HG02970 (cell line): ENCODE data around the gene HECA.
A peak's percentile ranks its signal among the peaks of the same experiment; 100 is the strongest.
"Not testable (repeated sequence)": the region's sequence is repeated elsewhere in the genome, so short reads cannot be mapped to it uniquely, and the experiment has no call there.

Experiments used
- ATAC-seq: cut with Tn5 transposase; IDR thresholded peaks from one replicate; pipeline ENCODE4 v1.9.1; 2021; ENCODE audit warnings: mild to moderate bottlenecking, moderate library complexity, moderate number of reproducible peaks; ENCODE audit not compliant: unreplicated experiment, low FRiP score

Gene HECA

GRCh38 chr6:139156551-139156950 is 21.7 kb downstream of the HECA start:
- ATAC-seq = no peak

GRCh38 chr6:139157086-139157485 is 22.2 kb downstream of the HECA start:
- not testable (repeated sequence) for ATAC-seq

GRCh38 chr6:139159016-139159415 is 24.1 kb downstream of the HECA start:
- no peak for ATAC-seq

GRCh38 chr6:139161169-139161568 is 26.3 kb downstream of the HECA start:
- ATAC-seq = no peak

GRCh38 chr6:139161817-139162284 is 27.0 kb downstream of the HECA start:
- ATAC-seq = peak; percentile 96

GRCh38 chr6:139164001-139164400 is 29.1 kb downstream of the HECA start:
- no peak for ATAC-seq

GRCh38 chr6:139165324-139165723 is 30.4 kb downstream of the HECA start:
- ATAC-seq = no peak

- ATAC-seq = no peak
Measured at GRCh38 chr6:139166238-139166955, 31.5 kb downstream of the HECA start.

GRCh38 chr6:139166956-139167313 is 32.1 kb downstream of the HECA start:
- ATAC-seq = no peak

- ATAC-seq = no peak
Measured at GRCh38 chr6:139172151-139172550, 37.3 kb downstream of the HECA start.

- no peak for ATAC-seq
Measured at GRCh38 chr6:139172567-139172966, 37.7 kb downstream of the HECA start.

GRCh38 chr6:139173172-139173571 is 38.3 kb downstream of the HECA start:
- no peak for ATAC-seq

- no peak for ATAC-seq
Measured at GRCh38 chr6:139173822-139174221, 38.9 kb downstream of the HECA start.

GRCh38 chr6:139174961-139175360 is 40.1 kb downstream of the HECA start:
- ATAC-seq = no peak

- ATAC-seq = no peak
Measured at GRCh38 chr6:139175389-139175948, 40.6 kb downstream of the HECA start.

- no peak for ATAC-seq
Measured at GRCh38 chr6:139181236-139181635, 46.4 kb downstream of the HECA start.

GRCh38 chr6:139184047-139184446 is 49.2 kb downstream of the HECA start:
- ATAC-seq = no peak

- no peak for ATAC-seq
Measured at GRCh38 chr6:139184459-139184858, 49.6 kb downstream of the HECA start.

- no peak for ATAC-seq
Measured at GRCh38 chr6:139186242-139186641, 51.4 kb downstream of the HECA start.

- ATAC-seq = no peak
Measured at GRCh38 chr6:139186692-139187091, 51.8 kb downstream of the HECA start.

GRCh38 chr6:139187489-139187888 is 52.6 kb downstream of the HECA start:
- ATAC-seq = no peak

- ATAC-seq = no peak
Measured at GRCh38 chr6:139189665-139190064, 54.8 kb downstream of the HECA start.
